AG04450 (cell line): ENCODE data around the gene ZSCAN12. TPM values are rescaled to one million over a fixed set of nuclear protein-coding genes. Genes with fewer than 3 reads are reported as not detected.

Experiments
- CTCF ChIA-PET: fragments of 300-600, 350-600 bp; formaldehyde crosslinking; extraction: SDS; loops from one replicate; lab custom pipeline; 2022; ENCODE audit warnings: antibody characterized with exemption, inconsistent platforms; lab: Charles Lee
- POLR2A ChIA-PET: fragments of 350-600 bp; formaldehyde crosslinking; extraction: SDS; loops from one replicate; lab custom pipeline; 2021; ENCODE audit warnings: antibody characterized with exemption, inconsistent platforms; lab: Yijun Ruan, JAX
- DNase-seq: peaks from one replicate; pipeline ENCODE4 v3.0.0-alpha.2; 2011; ENCODE audit warnings: low read depth, low spot score
- H3K27ac ChIP-seq: one replicate; pipeline ENCODE4 v1.5.1; 2012; ENCODE audit warnings: low read depth, low read length, control low read depth
- H3K27me3 ChIP-seq: one replicate; pipeline ENCODE4 v1.6.0; 2012; ENCODE audit warnings: low read length; ENCODE audit not compliant: control insufficient read depth, insufficient read depth
- H3K4me3 ChIP-seq: 2 replicates; pipeline ENCODE4 v1.5.1; 2011; ENCODE audit warnings: mild to moderate bottlenecking, low read depth, low read length, control low read depth
- H3K9me3 ChIP-seq: 2 replicates; pipeline ENCODE4 v1.5.1; 2012; ENCODE audit warnings: low read length; ENCODE audit not compliant: control insufficient read depth, insufficient read depth
- CTCF ChIP-seq: IDR thresholded peaks from 2 replicates; pipeline ENCODE4 v1.5.1; 2011; ENCODE audit warnings: low read depth, low read length, control low read depth, inconsistent platforms
- polyA plus RNA-seq: library from polyadenylated mRNA; depleted of rRNA; stranded (reverse); fragments of >200 nt; gene quantifications from 2 replicates; pipeline ENCODE4 v1.2.3, GENCODE V29; 2011

Gene ZSCAN12
- polyA plus RNA-seq, 1 experiment: 5.5 TPM

- Histone ChIP-seq H3K9me3 (peaks cover 3% of the 10 kb centered on the region; the same call in 1 of the 2 replicates), H3K27ac (no peak overlapping the region), H3K27me3 (peaks cover 4% of the 10 kb centered on the region), H3K4me3 (no peak overlapping the region; the same call in 1 of the 2 replicates)
- CTCF ChIA-PET: interaction anchor here (1.1 kb wide), 1 partner anchor 13 kb away, joined by 3 read pairs; no protein-coding TSS in a partner anchor
- POLR2A ChIA-PET: interaction anchor here (1.8 kb wide), 1 partner anchor 70 kb away, joined by 8 read pairs; the partner anchor contains the start of gene PGBD1
- DNase-seq: no peak
- no peak for TF ChIP-seq CTCF
Observed at GRCh38 chr6:28351087-28351486, 48.5 kb downstream of the ZSCAN12 start.

DNA sequence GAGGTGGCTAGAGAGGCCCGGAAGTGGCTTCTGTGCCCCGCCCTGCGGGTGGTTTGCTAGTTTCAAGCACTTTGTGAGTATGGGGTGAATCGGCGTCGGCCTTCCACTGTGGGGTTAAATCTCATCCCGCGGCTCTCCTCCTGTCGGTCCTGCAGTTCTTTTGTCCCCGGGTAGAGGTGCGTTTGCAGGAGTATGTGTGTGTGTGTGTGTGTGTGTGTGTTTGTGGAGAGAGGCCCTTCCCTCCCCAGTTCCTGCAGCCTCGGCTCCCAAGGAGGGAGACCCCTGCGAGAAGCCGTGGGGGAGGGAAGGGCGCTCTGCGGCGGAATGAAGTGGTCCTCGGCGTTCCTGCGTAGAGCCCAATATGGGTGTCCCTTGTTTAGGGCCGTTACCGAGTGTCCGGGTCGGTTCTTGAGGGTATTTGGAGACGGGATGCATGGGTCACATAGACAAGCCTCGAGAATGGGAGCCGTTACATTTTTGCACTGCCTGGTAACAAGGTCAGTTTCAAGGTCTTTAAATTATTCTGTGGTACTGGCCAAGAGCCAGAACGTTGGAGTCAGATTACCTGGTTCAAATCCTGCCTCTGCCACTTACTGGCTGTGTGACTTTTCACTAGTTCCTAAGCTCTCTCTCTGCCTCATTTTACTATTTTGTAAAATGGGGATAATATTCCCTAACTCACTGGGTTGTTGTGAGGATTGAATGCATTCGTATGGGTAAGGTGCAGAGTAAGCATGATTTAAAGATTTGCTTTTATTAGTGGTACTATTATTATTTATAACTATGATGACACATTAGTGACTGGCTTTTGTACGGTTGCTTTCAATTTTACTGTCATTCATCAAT, 49.4 kb downstream of the ZSCAN12 start, which contains the start of gene ZKSCAN3:
ZKSCAN3 (plus strand) TSS at position 56 of the 846 bp plus-strand sequence. CDS start 9,640 bp downstream, outside the sequence.
- ChIA-PET POLR2A (interaction anchor here (0.5 to 1.8 kb wide), 5 partner anchors 9 to 208 kb away, joined by 3 to 11 read pairs (median 4); partner anchors contain the start of genes PGBD1, ZKSCAN8, ZSCAN26 and ZSCAN31), CTCF (interaction anchor here (0.6 to 1.1 kb wide), 2 partner anchors 12 to 529 kb away, joined by 3 to 6 read pairs; no protein-coding TSS in a partner anchor)
- peak; percentile 37 for DNase-seq
- Histone ChIP-seq H3K9me3 (peaks cover 3% of the 10 kb centered on the region; the same call in 1 of the 2 replicates), H3K4me3 (peak within 1 kb of the TSS; percentile 85), H3K27ac (peak within 1 kb of the TSS; percentile 43), H3K27me3 (peaks cover 7% of the 10 kb centered on the region)
- no peak for TF ChIP-seq CTCF

GRCh38 chr6:28349344-28349891, 50.1 kb downstream of the ZSCAN12 start:
- H3K27ac ChIP-seq: no peak overlapping the region

GRCh38 chr6:28347119-28347518, 52.4 kb downstream of the ZSCAN12 start:
- ChIA-PET POLR2A (no interaction called here), CTCF (interaction anchor here (0.8 to 1.7 kb wide), 2 partner anchors 9 to 11 kb away, joined by 3 to 7 read pairs; partner anchors contain the start of gene ZSCAN31)
- Histone ChIP-seq H3K27me3 (peaks cover 11% of the 10 kb centered on the region), H3K4me3 (no peak overlapping the region), H3K9me3 (no peaks in the 10 kb centered on the region; the same call in 1 of the 2 replicates), H3K27ac (no peak overlapping the region)
- no peak for DNase-seq
- no peak for TF ChIP-seq CTCF

More at GRCh38 chr6:28349344-28349891, 50.1 kb downstream of the ZSCAN12 start:
- Histone ChIP-seq H3K9me3 (peaks cover 3% of the 10 kb centered on the region; the same call in 1 of the 2 replicates), H3K27me3 (peaks cover 7% of the 10 kb centered on the region), H3K4me3 (peak overlapping the region; percentile 85)
- POLR2A ChIA-PET: interaction anchor here (0.7 to 1.8 kb wide), 4 partner anchors 14 to 208 kb away, joined by 3 to 11 read pairs (median 6); partner anchors contain the start of genes PGBD1, ZKSCAN8, ZSCAN26 and ZSCAN31
- CTCF ChIA-PET: interaction anchor here (0.6 kb wide), 1 partner anchor 529 kb away, joined by 6 read pairs; no protein-coding TSS in a partner anchor
- TF ChIP-seq CTCF: no peak
- DNase-seq: no peak
